ENCODE measurements around the gene CD83.
"Not testable (repeated sequence)": the region's sequence is repeated elsewhere in the genome, so short reads cannot be mapped to it uniquely, and the experiment has no call there.

Gene CD83, protein sequence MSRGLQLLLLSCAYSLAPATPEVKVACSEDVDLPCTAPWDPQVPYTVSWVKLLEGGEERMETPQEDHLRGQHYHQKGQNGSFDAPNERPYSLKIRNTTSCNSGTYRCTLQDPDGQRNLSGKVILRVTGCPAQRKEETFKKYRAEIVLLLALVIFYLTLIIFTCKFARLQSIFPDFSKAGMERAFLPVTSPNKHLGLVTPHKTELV

DNA sequence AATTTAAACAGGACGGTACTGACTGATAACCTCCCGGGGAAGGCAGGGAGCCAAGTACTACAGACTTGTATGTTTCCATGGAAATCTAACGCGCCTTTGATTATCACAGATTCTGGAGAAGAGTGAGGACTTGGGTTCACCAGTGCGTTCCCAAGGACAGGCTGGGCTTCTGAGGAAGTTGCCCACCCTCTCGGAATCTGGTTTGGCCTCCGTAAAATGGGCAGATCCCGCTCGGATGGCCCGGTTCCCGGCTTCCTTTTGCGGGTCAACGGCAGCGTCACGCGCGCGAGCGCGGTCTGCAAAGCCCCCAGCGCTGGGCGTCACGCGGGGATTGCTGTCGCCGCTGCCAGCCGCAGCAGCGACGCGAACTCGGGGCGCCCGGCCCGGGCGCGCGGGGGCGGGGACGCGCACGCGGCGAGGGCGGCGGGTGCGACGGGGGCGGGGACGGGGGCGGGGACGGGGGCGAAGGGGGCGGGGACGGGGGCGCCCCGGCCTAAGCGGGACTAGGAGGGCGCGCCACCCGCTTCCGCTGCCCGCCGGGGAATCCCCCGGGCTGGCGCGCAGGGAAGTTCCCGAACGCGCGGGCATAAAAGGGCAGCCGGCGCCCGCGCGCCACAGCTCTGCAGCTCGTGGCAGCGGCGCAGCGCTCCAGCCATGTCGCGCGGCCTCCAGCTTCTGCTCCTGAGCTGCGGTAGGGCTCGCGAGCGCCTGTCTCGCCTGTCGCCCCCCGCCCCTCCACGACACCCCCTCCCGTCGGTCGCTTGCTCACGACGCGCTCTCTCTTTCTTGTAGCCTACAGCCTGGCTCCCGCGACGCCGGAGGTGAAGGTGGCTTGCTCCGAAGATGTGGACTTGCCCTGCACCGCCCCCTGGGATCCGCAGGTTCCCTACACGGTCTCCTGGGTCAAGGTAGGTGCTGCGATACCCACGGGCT is at the start of gene CD83:
Gene CD83 (plus strand): TSS at position 615 of the 933 bp plus-strand sequence. CDS start 40 bp downstream, at position 655.
- DNase-seq = peak; percentile 59

DNA sequence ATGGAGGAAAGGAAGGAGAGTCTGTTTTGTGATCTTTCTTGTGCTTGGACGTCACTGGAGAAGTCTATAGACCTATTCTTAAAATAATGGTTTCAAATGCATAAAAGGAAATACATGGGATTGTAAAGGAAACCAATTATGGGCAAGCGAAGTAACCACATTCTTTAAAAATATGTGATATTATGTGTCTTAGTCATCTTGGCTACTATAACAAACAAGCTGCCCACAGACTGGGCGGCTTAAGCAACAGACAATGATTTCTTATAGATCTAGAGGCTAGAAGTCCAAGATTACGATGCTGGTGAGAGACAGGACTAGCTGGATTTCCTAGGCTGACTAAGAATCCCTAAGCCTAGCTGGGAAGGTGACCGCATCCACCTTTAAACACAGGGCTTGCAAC is 49.4 kb upstream of the CD83 start:
- no peak for DNase-seq

- DNase-seq = no peak
Measured at GRCh38 chr6:14068623-14069022, 48.9 kb upstream of the CD83 start.

- DNase-seq = no peak
Measured at GRCh38 chr6:14070457-14070856, 47.1 kb upstream of the CD83 start.

GRCh38 chr6:14072084-14072483 is 45.5 kb upstream of the CD83 start:
- no peak for DNase-seq

DNA sequence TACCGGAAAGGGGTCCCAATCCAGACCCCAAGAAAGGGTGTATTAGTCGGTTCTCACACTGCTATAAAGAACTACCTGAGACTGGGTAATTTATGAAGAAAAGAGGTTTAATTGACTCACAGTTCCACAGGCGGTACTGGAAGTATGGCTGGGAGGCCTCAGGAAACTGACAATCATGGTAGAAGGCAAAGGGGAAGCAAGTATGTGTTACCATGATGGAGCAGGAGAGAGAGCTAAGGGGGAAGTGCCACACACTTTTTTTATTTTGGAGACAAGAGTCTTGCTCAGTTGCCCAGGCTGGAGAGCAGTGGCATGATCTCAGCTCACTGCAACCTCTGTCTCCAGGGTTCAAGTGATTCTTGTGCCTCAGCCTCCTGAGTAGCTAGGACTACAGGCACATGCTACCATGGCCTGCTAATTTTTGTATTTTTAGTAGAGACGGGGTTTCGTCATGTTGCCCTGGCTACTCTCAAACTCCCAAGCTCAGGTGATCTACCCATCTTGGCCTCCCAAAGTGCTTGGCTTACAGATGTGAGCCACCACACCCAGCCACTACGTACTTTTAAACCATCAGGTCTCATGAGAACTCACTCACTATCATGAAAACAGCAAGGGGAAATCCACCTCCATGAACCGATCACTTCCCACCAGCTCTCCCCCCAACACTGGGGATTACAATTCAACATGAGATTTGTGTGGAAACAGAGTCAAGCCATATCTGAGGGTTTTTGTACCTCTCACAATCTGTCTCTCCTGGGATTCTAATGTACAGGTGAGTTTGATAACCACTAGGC is 43.8 kb upstream of the CD83 start:
- DNase-seq = not testable (repeated sequence)

DNA sequence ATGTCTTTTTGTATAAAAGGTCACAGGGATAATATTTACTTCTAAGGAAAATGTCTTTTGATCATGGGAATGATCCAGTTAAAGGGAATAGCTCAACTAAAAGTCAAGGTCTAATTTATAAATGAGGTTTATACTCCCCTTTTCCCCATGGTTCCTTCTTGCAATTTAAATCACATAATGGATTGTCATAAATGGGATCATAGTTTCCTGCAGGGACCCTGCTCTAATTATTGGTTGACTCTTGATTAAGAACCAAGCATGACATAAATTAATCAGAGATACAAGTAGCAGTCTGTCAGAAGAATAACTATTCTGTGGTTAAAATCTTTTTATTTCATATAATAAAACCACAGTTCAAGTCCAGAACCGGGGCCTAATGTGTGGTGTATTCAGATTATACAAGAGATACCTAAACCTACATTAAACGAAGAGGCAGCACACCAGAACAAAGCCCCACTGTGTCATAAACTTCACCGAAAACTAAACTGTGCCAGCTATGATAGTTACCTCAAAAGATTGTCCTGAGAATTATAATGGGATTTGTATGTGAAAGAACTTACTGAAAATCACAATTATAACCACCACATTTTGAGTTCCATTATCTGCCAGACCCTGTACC is 43.0 kb upstream of the CD83 start:
- DNase-seq = no peak

GRCh38 chr6:14075095-14075503 is 42.5 kb upstream of the CD83 start:
- DNase-seq = no peak

DNA sequence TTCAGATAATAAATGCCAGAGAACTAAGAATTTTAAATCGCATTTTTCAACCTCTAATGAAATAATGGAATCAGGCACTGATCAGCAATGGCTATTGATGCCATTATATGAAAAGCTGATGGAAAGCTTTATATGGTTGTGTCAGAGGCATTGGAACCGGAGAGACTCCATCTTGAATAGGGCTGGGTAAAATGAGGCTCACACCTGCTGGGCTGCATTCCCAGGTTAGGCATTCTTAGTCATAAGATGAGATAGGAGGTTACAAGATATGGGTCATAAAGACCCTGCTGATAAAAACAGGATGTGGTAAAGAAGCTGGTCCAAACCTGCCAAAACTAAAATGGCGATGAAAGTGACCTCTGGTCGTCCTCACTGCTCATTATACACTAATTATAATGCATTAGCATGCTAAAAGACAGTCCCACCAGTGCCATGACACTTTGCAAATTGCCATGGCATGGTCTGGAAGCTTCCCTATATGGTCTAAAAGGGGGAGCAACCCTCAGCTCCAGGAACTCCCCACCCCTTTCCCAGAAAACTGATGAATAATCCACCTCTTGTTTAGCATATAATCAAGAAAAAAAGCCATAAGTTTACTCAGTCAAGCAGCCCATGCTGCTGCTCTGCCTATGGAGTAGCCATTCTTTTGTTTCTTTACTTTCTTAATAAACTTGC is 40.2 kb upstream of the CD83 start:
- DNase-seq = no peak

DNA sequence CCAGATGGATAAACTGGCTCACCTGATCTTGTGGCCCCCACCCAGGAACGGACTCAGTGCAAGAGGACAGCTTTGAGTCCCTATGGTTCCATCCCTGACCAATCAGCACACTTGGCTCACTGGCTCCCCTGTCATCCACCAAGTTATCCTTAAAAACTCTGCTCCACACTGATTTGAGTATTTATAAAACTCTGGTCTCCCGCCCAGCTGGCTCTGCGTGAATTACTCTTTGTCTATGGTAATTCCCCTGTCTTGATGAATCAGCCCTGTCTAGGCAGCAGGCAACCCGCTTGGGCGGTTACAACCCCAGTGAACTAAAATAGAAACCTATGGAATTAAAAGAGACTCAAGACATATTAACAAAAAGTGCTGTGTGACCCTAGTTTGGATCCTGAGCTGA is 38.1 kb upstream of the CD83 start:
- no peak for DNase-seq

DNA sequence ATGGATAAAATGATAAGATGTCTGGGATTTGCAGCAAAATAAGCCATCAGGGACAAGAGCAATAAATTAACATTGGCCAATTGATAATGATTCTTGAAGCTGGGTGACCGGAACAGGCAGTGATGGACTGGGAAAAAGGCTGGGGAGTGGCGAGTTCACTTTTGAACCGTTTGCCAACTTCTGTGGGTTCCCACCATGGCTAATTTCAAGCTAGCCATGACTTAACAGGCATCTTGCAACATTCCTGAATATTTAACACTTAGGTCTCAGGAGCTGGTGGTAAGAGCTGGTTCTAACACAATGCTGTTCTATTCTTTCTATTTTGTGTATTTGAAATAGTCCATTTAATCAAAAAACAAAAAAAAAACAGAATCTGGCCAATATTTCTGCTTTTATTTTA is 37.6 kb upstream of the CD83 start:
- no peak for DNase-seq

- DNase-seq = no peak
Measured at GRCh38 chr6:14081126-14081525, 36.4 kb upstream of the CD83 start.

- no peak for DNase-seq
Measured at GRCh38 chr6:14082771-14083170, 34.8 kb upstream of the CD83 start.

DNA sequence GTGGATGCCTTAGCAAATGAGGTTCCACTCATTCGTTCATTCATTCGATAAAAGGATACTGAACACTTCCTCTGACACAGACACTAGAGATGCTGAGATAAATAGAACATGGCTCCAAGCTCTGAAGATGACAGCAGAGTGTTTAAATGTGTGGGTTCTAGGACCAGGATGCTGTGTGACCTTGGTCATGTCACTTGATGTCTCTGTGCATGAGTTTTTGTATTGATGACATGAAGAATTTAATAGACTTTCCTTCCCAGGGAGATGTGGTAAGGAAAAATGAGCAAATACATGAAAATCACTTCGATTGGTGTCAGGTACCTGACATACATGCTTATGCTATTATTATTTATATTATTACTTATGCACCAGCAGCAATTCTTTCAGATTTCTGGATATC is 34.3 kb upstream of the CD83 start:
- DNase-seq = no peak

DNA sequence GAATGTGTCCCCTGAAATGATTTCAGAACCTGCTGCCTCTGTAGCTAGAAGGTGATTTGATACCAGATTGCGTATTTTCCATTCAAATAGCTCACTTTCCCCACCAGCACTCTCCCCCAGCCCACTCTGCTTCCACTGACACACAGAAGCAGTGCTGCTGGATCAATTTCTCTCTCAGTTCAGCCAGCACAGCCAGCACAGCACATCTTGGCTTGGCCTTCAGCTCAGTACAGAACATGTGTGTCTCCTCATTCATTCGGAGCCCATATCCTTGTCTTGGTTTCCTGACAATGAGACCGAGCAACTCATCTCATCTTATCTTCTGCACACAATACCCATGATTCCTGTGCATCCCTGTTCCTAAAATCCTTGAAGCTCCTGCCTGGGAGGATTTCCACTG is 33.8 kb upstream of the CD83 start:
- DNase-seq = no peak

GRCh38 chr6:14084388-14084787 is 33.2 kb upstream of the CD83 start:
- DNase-seq = no peak

- no peak for DNase-seq
Measured at GRCh38 chr6:14085176-14085787, 32.3 kb upstream of the CD83 start.

GRCh38 chr6:14086701-14087100 is 30.9 kb upstream of the CD83 start:
- no peak for DNase-seq

- no peak for DNase-seq
Measured at GRCh38 chr6:14088600-14089192, 28.9 kb upstream of the CD83 start.

DNA sequence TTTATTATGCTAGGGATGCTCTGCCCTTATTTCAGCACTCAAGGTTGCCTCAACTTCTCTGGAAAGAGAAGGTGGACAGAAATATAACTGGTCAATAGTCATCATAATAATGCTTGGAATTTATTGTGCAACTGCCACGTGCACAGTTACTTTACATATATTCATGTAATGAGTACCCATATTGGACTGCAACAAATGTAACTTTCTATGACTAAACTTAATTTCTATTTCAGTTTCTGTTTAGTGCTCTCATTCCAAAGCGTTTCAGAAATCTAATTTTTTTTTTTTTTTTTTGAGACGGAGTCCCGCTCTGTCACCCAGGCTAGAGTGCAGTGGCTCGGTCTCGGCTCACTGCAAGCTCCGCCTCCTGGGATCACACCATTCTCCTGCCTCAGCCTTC is 28.3 kb upstream of the CD83 start:
- DNase-seq = no peak

DNA sequence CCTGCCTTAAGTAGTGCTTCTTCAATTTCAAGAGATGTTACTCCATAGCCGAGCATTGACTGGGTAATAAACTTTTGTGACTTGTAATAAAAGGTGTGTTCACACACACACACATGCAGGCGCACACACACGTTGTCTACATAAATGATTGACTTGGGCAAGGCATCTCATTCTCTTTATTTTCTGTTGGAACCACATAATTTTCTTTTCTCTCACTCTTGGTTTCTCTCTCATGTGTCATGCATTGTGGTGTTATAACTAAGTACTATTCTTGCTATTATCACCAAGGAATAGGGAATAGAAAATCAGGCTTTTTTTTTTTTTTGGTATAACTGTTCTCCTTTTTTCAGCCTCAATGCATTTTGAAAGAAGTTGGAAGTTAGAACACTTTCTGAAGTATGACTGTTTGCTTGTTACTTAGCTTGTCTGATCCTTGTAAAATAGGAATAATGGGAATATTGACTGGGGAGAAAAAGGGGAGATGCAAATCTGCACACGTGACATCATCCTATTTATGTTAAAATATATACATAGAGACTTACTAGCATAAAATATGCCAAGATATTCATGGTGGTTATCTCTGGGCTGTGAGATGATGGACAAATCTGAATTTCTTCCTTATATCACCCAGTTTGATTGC is 26.1 kb upstream of the CD83 start:
- DNase-seq = no peak

Data from NCI-H748 treated with DMSO at 0.1 percent for 48 hours (cell line).